NCI-H2029 (cell line): ENCODE measurements around the gene CCDC137.

Experiments used
- DNase-seq: peaks from one replicate; lab custom pipeline; 2025; lab: John Stamatoyannopoulos, UW

The CCDC137 gene

DNA sequence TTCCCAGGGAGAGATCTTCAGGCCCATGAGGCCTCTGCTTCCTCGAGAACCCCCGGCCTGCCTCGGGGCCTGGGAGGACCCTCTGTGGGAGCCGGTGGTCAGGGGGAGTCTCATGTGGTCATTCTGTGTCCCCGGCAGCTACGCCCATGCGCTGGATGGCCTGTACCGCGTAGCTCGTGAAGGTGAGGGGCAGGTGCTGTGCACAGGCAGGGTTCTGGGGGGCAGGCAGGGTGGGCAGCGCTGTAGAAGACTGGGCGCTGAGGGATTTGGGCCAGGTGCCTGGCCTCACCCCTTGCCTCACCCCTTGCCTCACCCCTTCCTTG is 50.1 kb downstream of the CCDC137 start:
- no peak for DNase-seq

DNA sequence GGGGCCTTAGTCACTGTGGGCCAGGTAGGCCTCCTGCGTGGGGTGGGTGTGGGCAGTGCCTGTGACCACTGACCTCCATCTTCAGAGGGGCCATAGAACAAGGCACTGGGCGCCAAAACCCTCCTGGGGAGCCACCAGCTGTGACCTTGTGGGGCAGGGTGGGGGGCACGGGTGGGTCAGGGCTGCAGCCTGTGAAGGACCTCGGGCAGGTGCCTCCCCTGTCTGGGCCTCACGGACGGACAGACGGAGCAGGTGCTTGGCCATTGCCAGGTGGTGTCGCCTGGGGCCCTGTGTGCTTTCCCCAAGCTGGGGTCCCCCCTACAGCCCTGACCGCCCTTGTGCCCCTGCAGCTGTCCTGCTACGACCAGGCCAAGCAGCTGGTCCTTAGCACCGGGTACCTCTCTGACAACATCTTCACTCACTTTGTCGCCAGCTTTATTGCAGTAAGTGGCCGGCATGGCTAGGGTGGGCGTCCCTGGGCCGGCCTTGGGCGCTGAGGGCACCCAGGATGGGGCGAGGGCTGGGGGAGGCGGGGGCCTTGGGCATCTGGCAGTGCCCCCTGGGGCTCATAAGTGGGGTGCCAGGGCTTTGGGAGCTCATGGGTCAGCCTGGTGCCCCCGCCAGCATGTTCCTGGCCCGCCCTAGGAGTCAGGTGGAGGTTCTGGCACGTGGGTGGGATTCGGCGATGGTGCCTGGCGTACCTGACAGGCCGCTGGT is 50.7 kb downstream of the CCDC137 start:
- no peak for DNase-seq

- DNase-seq: no peak
Measured at GRCh38 chr17:81717766-81718089, 51.2 kb downstream of the CCDC137 start.

- no peak for DNase-seq
Measured at GRCh38 chr17:81719410-81720266, 53.1 kb downstream of the CCDC137 start.

GRCh38 chr17:81720267-81721071 is 53.9 kb downstream of the CCDC137 start:
- DNase-seq: no peak

- DNase-seq: peak; percentile 48
Measured at GRCh38 chr17:81722184-81723120, 55.9 kb downstream of the CCDC137 start.
